Measurements from ENCODE around the gene ABLIM2.

DNA sequence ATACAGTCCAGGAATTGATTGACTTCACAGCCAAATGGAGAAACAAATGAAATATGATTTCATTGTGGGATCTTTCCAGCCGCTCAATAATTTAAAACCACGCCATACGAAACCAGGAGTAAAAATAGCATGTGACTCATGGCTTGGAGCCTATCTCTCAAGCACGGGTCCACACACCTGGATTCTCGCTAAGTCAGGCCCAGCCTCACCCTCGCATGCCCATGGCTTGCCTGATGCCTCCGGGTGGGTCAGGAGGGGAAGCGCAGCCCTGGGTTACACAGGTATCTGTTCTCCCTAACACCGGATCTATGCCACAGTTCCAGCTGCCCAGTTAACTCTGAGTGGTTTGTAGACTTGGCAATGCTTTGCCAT, 5.6 kb upstream of the ABLIM2 start:
- TF ChIP-seq, protein P1, sequence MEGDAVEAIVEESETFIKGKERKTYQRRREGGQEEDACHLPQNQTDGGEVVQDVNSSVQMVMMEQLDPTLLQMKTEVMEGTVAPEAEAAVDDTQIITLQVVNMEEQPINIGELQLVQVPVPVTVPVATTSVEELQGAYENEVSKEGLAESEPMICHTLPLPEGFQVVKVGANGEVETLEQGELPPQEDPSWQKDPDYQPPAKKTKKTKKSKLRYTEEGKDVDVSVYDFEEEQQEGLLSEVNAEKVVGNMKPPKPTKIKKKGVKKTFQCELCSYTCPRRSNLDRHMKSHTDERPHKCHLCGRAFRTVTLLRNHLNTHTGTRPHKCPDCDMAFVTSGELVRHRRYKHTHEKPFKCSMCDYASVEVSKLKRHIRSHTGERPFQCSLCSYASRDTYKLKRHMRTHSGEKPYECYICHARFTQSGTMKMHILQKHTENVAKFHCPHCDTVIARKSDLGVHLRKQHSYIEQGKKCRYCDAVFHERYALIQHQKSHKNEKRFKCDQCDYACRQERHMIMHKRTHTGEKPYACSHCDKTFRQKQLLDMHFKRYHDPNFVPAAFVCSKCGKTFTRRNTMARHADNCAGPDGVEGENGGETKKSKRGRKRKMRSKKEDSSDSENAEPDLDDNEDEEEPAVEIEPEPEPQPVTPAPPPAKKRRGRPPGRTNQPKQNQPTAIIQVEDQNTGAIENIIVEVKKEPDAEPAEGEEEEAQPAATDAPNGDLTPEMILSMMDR (IDR thresholded peaks at IDR 0.05 in 2 of 3, conservative IDR thresholded peaks at IDR 0.05 in 1 of 3; ENCODE audit: control insufficient read depth in 2 of 3, extremely low read depth in 1 of 3, insufficient read depth in 1 of 3, low read depth in 3 of 3, low read length in 3 of 3) = no peak
- TF ChIP-seq SMC3 (IDR thresholded peaks at IDR 0.05; ENCODE audit: borderline replicate concordance, low read length) (no peak), SMAD1 (IDR thresholded peaks at IDR 0.05; ENCODE audit: low read depth, partially characterized antibody) (no peak)
